Measurements from ENCODE around the gene PTMS.
"Not testable (repeated sequence)": the region's sequence is repeated elsewhere in the genome, so short reads cannot be mapped to it uniquely, and the experiment has no call there.

PTMS gene, protein sequence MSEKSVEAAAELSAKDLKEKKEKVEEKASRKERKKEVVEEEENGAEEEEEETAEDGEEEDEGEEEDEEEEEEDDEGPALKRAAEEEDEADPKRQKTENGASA

DNA sequence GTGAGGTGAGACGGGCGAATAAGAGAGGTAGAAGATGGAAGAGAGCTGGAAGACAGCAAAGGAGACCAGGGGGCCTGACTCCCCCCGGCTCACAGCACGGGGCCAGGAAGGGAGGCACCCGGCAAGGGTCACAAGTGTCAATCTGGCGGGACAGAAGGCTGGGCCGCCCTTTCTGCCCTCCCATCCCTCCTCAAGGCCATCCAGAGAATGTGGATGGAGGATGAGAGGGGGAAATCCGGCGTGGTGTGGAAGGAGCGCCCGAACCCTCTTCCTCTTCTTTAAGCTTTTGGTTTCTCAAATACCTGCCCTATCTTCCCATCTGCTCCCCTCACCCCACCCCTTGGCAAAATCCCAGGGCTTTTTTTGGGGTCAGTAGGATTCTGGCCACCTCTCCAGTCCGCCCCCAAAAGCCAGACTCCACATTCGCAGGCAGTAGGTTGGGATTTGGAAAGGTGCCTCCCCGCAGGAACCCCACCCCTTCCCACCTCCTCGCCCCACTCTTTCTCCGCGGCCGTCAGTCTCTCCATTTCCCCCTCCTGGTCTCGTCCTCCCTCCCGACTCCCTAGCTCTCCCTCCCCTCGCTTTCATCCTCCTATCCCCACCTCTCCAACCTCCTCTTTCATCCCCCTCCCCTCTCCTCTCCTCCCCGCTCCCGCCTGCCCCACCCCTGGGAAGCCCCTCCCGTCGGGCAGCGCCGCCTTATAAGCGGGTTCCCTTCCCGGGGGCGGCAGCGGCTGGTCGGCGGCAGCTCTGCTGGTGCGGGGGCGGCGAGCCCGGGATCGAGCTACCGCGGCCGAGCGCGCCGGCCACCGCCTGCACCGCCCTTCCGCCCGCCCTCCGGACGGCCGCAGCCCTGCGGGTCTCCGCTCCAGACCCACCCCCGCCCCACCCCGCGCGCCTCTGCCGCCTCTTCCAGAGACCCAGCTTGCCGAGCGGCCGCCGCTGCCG is at the start of gene PTMS:
Gene PTMS, plus strand, starts transcription at position 730 of the 948 bp plus-strand sequence. CDS start 343 bp downstream, outside the sequence.
- no peak for DNase-seq

GRCh38 chr12:6716874-6717437 is 49.2 kb upstream of the PTMS start:
- no peak for DNase-seq

DNA sequence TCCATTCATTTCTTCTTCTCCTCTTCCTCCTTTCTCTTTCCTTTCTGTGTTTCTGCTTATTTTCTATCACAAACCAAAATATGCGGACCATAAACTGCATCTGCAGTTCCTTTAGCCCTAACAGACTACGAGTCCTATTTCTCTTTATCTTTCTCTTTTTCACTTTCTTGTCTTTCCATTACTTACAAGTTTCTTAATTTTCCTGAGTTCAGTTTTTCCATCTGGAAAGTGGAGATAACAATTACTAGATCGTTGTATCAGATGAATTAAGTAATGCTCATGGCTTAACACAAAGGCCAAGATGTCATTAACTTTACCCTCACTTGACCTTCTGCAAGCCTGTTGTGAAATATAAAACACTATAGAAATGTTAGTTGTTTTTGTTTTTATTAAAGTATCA is 43.3 kb upstream of the PTMS start:
- DNase-seq = no peak

GRCh38 chr12:6723607-6724408 is 42.4 kb upstream of the PTMS start, which contains the start of gene COPS7A:
Gene COPS7A (plus strand): TSS chr12:6724046. CDS start chr12:6724657, 611 bp downstream.
- peak; percentile 86 to 88 for DNase-seq

GRCh38 chr12:6724409-6724797 is 41.8 kb upstream of the PTMS start:
- DNase-seq = no peak

GRCh38 chr12:6725350-6725749 is 40.8 kb upstream of the PTMS start:
- no peak for DNase-seq

- DNase-seq = no peak
Observed at GRCh38 chr12:6729186-6729585, 37.0 kb upstream of the PTMS start.

DNA sequence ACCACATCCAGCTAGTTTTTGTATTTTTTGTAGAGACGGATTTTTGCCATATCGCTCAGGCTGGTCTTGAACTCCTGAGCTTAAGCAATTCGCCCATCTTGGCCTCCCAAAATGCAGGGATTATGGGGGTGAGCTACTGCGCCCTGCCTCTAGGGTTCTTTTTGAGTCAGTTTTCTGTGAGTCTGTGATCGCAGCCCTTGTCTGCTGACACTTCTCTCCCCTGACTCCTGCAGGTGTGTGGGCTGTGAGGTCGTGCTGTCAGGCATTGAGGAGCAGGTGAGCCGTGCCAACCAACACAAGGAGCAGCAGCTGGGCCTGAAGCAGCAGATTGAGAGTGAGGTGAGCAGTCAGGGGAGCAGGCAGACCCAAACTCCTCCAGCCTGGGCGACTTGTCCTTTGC is 36.0 kb upstream of the PTMS start:
- DNase-seq = no peak

- no peak for DNase-seq
Observed at GRCh38 chr12:6734506-6735387, 31.4 kb upstream of the PTMS start.

DNA sequence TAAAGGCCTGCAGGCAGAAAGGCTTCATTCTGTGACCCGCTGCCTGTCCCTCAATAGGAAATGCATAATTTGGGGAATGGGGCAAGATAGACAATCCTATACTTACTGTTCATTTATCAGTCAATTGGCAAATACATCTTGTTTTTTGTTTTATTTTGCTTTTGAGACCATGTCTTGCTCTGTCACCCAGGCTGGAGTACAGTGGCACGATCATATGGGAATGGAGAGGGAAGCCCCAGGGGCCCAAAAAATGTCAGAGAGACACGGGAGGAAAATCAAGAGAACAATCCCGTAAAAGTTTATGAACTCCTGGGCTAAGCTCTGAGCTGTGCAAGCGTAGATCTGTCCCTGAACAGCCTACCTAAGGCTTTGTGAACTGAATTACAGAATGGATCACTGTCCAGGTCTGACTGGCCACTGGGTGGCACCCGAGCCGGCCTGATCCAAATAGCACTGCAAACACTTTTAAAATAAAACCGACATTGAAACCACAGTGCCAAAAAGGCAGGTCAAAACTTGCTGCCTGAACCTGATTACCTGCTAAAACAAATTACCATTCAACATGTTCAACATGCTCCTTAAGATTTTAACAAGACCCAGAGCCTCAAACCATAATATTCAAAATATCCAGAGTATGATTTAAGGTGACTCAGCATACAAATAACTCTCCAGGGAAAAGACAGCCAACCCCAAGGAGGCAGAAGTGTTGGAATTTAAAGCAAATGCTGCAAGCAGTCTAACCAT is 30.5 kb upstream of the PTMS start:
- peak; percentile 18 to 29 for DNase-seq

DNA sequence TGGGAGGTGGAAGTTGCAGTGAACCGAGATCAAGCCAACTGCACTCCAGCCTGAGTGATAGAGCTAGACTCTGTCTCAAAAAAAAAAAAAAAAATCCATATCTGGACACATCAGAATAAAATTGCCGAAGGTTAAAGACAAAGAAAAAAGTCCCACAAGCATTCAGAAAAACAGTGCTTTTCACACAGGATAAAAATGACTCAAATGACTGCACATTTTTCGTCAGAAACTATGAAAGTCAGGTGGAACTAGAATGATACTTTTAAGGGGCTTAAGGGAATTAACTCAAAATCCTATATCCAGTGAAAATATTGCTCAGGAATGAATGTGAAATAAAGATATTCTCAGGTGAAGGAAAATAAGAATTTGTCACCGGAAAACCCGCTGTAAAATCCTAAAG is 29.4 kb upstream of the PTMS start:
- no peak for DNase-seq

DNA sequence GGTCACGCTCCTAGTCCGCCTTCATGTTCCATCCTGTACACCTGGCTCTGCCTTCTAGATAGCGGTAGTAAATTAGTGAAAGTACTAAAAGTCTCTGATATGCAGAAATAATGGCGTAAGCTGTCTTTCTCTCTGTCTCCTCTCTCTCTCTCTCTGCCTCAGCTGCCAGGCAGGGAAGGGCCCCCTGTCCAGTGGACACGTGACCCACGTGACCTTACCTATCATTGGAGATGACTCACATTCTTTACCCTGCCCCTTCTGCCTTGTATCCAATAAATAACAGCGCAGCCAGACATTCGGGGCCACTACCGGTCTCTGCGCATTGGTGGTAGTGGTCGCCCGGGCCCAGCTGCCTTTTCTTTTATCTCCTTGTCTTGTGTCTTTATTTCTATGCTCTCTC is 24.1 kb upstream of the PTMS start:
- DNase-seq = not testable (repeated sequence)

GRCh38 chr12:6742834-6743233 is 23.3 kb upstream of the PTMS start:
- DNase-seq = no peak

DNA sequence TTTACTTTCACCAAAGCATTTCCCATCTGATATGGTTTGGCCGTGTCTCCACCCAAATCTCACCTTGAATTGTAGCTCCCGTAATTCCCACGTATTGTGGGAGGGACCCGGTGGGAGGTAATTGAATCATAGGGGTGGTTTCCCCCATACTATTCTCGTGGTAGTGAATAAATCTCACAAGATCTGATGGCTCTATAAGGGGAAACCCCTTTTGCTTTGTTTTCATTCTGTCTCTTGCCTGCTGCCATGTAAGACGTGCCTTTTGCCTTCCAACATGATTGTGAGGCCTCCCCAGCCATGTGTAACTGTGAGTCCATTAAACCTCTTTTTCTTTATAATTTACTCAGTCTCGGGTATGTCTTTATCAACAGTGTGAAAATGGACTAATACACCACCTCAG is 22.9 kb upstream of the PTMS start:
- DNase-seq = not testable (repeated sequence)

GRCh38 chr12:6745741-6746525 is 20.2 kb upstream of the PTMS start:
- no peak for DNase-seq

DNA sequence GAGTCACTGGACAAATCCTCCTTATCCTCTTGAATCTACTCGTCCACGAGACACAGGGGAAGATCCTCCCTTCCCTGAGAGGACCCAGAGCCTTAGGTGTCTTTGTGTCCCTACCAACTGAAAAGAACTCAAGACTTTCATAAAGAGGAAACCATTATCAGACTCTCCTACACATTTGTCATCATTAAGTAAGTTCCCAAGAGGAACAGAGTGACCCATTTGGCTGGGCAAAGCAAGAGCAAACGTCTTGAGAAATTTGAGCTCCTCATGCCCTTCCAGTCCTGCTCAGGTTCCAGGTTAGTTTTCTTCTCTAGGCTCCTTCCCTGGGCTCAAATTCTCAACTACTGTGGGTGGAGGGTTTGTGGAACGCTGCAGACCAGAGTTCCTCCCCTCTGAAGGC is 18.9 kb upstream of the PTMS start:
- DNase-seq = no peak

- no peak for DNase-seq
Observed at GRCh38 chr12:6748761-6749160, 17.4 kb upstream of the PTMS start.

GRCh38 chr12:6750506-6750905 is 15.7 kb upstream of the PTMS start:
- DNase-seq = no peak

DNA sequence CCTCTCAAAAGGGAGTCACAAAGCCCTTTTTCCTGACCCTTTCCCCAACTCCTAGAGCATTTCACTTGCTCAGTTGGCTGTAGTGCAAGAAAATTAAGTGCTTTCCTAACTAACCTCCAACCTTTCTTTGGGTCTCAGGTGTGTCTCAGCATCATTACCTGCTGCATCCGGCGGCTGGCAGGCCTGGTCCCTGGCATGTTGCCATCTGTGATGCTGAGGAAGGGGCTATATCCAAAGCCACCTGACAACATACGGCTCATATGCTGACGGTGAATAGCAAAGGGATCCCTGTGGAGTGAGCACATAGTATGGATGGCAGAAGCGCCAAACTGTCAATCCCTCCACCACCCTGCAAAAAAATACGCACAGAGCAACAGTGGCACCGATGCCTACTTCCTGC is 14.4 kb upstream of the PTMS start:
- no peak for DNase-seq

GRCh38 chr12:6752167-6752920 is 13.8 kb upstream of the PTMS start:
- peak in 1 of 2 experiments; percentile 33 for DNase-seq

Measured in activated CD4-positive, alpha-beta T cell treated with anti-CD3 and anti-CD28 coated beads, Interleukin-2, amount 50 U/mL, for 4 hours (primary cell).